ENCODE measurements around the gene LANCL3. TPM values are rescaled to one million over a fixed set of nuclear protein-coding genes. Genes with fewer than 3 reads are reported as not detected.

The LANCL3 gene
- total RNA-seq, 1 experiment from 2014 or later: 0.03 TPM

- ChIA-PET CTCF (no interaction called here), POLR2A (no interaction called here)
- Histone ChIP-seq H3K4me3 (ENCODE audit: low read depth in 2 of 2, low read length in 2 of 2) (no peak overlapping the region), H3K4me1 (ENCODE audit: control insufficient read depth, insufficient read depth, low read length) (no peaks in the 10 kb centered on the region), H3K9me3 (ENCODE audit: control insufficient read depth, insufficient read depth, low read depth, low read length) (no peaks in the 10 kb centered on the region), H3K27ac (ENCODE audit: low read length) (no peak overlapping the region), H3K36me3 (ENCODE audit: control insufficient read depth, insufficient read depth, low read length) (no peaks in the 10 kb centered on the region), H3K27me3 (ENCODE audit: control insufficient read depth, insufficient read depth, low read length) (no peaks in the 10 kb centered on the region)
- in situ Hi-C loops (cut with HindIII; ENCODE audit: low pct_unique_long_range_greater_than_20kb, low sequenced_read_pairs): no loop called here
- TF ChIP-seq, protein P1, sequence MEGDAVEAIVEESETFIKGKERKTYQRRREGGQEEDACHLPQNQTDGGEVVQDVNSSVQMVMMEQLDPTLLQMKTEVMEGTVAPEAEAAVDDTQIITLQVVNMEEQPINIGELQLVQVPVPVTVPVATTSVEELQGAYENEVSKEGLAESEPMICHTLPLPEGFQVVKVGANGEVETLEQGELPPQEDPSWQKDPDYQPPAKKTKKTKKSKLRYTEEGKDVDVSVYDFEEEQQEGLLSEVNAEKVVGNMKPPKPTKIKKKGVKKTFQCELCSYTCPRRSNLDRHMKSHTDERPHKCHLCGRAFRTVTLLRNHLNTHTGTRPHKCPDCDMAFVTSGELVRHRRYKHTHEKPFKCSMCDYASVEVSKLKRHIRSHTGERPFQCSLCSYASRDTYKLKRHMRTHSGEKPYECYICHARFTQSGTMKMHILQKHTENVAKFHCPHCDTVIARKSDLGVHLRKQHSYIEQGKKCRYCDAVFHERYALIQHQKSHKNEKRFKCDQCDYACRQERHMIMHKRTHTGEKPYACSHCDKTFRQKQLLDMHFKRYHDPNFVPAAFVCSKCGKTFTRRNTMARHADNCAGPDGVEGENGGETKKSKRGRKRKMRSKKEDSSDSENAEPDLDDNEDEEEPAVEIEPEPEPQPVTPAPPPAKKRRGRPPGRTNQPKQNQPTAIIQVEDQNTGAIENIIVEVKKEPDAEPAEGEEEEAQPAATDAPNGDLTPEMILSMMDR (IDR thresholded peaks at IDR 0.05): no peak
- TF ChIP-seq SIN3A (IDR thresholded peaks at IDR 0.05; ENCODE audit: borderline replicate concordance, insufficient read depth, low read depth, low read length) (no peak), TCF7L2 (IDR thresholded peaks at IDR 0.05; ENCODE audit: low read depth, low read length) (no peak), POLR2AphosphoS5 (IDR thresholded peaks at IDR 0.05; ENCODE audit: low read depth, low read length) (no peak)
- TF ChIP-seq, protein P2, sequence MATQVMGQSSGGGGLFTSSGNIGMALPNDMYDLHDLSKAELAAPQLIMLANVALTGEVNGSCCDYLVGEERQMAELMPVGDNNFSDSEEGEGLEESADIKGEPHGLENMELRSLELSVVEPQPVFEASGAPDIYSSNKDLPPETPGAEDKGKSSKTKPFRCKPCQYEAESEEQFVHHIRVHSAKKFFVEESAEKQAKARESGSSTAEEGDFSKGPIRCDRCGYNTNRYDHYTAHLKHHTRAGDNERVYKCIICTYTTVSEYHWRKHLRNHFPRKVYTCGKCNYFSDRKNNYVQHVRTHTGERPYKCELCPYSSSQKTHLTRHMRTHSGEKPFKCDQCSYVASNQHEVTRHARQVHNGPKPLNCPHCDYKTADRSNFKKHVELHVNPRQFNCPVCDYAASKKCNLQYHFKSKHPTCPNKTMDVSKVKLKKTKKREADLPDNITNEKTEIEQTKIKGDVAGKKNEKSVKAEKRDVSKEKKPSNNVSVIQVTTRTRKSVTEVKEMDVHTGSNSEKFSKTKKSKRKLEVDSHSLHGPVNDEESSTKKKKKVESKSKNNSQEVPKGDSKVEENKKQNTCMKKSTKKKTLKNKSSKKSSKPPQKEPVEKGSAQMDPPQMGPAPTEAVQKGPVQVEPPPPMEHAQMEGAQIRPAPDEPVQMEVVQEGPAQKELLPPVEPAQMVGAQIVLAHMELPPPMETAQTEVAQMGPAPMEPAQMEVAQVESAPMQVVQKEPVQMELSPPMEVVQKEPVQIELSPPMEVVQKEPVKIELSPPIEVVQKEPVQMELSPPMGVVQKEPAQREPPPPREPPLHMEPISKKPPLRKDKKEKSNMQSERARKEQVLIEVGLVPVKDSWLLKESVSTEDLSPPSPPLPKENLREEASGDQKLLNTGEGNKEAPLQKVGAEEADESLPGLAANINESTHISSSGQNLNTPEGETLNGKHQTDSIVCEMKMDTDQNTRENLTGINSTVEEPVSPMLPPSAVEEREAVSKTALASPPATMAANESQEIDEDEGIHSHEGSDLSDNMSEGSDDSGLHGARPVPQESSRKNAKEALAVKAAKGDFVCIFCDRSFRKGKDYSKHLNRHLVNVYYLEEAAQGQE (IDR thresholded peaks at IDR 0.05; ENCODE audit: insufficient read depth in 1 of 2, low read depth in 2 of 2, low read length in 1 of 2): no peak
- intact Hi-C loops (cut with micrococcal nuclease; ENCODE audit: unreplicated experiment): no loop called here
- no TSS peak for BruUV-seq (replicated peaks)
- DNase-seq (ENCODE audit: low read depth, low spot score) (no peak), ATAC-seq (no peak)
Measured at GRCh38 chrX:37717708-37718107, 146.2 kb downstream of the LANCL3 start.

DNA sequence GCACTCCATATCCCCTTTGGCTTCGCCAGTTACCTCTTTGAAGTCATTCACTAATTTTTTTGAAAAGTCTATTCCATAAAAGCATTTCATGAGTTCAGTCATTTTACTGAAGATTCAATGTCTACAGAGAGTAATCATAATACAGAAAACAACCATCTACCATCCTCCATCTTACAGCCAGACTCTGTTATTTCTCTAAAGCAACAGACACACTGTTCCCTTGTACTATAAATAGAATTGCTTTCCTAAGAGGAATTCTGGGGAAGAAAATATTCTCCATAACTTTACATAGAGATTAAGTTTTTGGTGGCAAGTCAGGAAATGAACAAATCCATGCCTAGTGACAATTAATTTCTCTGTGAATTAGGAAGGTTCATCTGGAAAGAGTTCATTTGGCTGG lies 151.1 kb downstream of the LANCL3 start:
- Histone ChIP-seq H3K9me3 (ENCODE audit: control insufficient read depth, insufficient read depth, low read depth, low read length) (no peaks in the 10 kb centered on the region), H3K36me3 (ENCODE audit: control insufficient read depth, insufficient read depth, low read length) (no peaks in the 10 kb centered on the region), H3K4me1 (ENCODE audit: control insufficient read depth, insufficient read depth, low read length) (no peaks in the 10 kb centered on the region), H3K4me3 (ENCODE audit: low read depth in 2 of 2, low read length in 2 of 2) (no peak overlapping the region), H3K27me3 (ENCODE audit: control insufficient read depth, insufficient read depth, low read length) (no peaks in the 10 kb centered on the region), H3K27ac (ENCODE audit: low read length) (no peak overlapping the region)
- ChIA-PET POLR2A (no interaction called here), CTCF (no interaction called here)
- intact Hi-C loops (cut with micrococcal nuclease; ENCODE audit: unreplicated experiment): no loop called here
- no peak for ATAC-seq
- TF ChIP-seq TCF7L2 (IDR thresholded peaks at IDR 0.05; ENCODE audit: low read depth, low read length): no peak
- TF ChIP-seq, protein P2 (IDR thresholded peaks at IDR 0.05; ENCODE audit: insufficient read depth in 1 of 2, low read depth in 2 of 2, low read length in 1 of 2): no peak
- TF ChIP-seq POLR2AphosphoS5 (IDR thresholded peaks at IDR 0.05; ENCODE audit: low read depth, low read length): no peak
- TF ChIP-seq, protein P1 (IDR thresholded peaks at IDR 0.05): no peak
- TF ChIP-seq SIN3A (IDR thresholded peaks at IDR 0.05; ENCODE audit: borderline replicate concordance, insufficient read depth, low read depth, low read length): no peak
- no peak for DNase-seq (ENCODE audit: low read depth, low spot score)
- in situ Hi-C loops (cut with HindIII; ENCODE audit: low pct_unique_long_range_greater_than_20kb, low sequenced_read_pairs): no loop called here
- BruUV-seq (replicated peaks): no TSS peak

Measured in Panc1 (cell line).